Activated T-helper 2 cell treated with anti-CD3 and anti-CD28 coated beads, Interferon-gamma antibody, Interleukin-2, Interleukin-4, amounts not matched to agents 10 μg/mL and 5 μg/mL and 100 μg/mL, durations not matched to agents 14 hours and 24 hours and 36 hours (primary cell): ENCODE measurements around the gene C16orf92. TPM values are rescaled to one million over a fixed set of nuclear protein-coding genes. Genes with fewer than 3 reads are reported as not detected.

Experiments used
- DNase-seq: peaks from one replicate; pipeline ENCODE4 v3.0.0; 2021; ENCODE audit warnings: low spot score
- H3K27ac Mint-ChIP-seq: one replicate; pipeline ENCODE4 v1.8.0; 2021; ENCODE audit warnings: mixed read lengths
- H3K27me3 Mint-ChIP-seq: one replicate; pipeline ENCODE4 v1.8.0; 2021; ENCODE audit warnings: low read depth, mixed read lengths
- H3K36me3 Mint-ChIP-seq: one replicate; pipeline ENCODE4 v1.8.0; 2021; ENCODE audit warnings: low read depth, mixed read lengths
- H3K4me1 Mint-ChIP-seq: one replicate; pipeline ENCODE4 v1.8.0; 2021; ENCODE audit warnings: low read depth, mixed read lengths
- H3K4me3 Mint-ChIP-seq: one replicate; pipeline ENCODE4 v1.8.0; 2021; ENCODE audit warnings: low read depth, mild to moderate bottlenecking, moderate library complexity, mixed read lengths
- H3K9me3 Mint-ChIP-seq: one replicate; pipeline ENCODE4 v1.8.0; 2021; ENCODE audit warnings: mixed read lengths
- intact Hi-C: fragments of 100-400 bp; cut with micrococcal nuclease; formaldehyde crosslinking; loops from one replicate; pipeline ENCODE4 v1.15.1; 2023
- total RNA-seq: library from RNA; stranded (reverse); gene quantifications from 2 replicates; pipeline ENCODE4 v1.2.3, GENCODE V29; 2022

C16orf92 gene
- total RNA-seq, 1 donor from 2014 or later = not detected

DNA sequence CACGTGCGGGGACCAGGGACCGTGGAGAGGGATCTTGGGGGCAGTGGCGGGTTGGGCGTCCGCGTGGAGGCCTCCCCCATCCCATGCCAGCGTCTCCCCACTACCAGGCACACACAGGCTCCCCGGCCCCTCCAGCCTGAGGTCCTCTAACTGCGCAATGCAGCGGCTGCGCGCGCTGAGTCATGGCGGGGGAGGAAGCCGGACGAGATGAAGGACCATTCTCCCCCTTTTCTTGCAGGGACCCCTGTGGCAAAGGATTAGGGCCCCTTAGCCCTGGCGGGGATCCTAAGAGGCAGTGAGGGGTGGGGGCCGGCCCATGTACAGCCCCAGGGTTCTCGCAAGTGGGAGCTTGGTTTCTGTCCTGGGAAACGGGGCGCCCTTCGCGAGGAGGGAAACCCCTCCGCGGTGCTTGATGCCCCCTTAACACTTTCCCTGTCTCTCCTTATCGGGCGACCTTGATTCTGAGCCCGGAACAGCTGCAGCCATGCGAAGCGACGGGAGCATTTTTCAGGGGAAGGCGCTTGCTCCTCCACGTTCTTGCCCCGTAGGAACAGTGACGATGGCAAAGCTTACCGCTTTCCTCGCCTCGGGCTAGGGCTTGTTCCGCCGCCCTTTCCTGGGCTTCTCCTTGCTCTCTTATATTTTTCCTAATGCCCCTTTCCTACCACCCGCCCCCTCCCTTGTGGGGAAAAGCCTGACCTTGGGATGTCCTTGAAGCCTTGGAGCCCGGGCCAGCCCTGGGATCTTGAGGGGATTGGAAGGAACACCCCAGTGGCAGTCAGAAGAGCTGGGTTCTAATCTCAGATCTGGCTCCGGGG, 43.2 kb downstream of the C16orf92 start:
- H3K27ac Mint-ChIP-seq = peak overlapping the region; percentile 99
- no peak for DNase-seq
- H3K36me3 Mint-ChIP-seq = peaks cover 68% of the 10 kb centered on the region

DNA sequence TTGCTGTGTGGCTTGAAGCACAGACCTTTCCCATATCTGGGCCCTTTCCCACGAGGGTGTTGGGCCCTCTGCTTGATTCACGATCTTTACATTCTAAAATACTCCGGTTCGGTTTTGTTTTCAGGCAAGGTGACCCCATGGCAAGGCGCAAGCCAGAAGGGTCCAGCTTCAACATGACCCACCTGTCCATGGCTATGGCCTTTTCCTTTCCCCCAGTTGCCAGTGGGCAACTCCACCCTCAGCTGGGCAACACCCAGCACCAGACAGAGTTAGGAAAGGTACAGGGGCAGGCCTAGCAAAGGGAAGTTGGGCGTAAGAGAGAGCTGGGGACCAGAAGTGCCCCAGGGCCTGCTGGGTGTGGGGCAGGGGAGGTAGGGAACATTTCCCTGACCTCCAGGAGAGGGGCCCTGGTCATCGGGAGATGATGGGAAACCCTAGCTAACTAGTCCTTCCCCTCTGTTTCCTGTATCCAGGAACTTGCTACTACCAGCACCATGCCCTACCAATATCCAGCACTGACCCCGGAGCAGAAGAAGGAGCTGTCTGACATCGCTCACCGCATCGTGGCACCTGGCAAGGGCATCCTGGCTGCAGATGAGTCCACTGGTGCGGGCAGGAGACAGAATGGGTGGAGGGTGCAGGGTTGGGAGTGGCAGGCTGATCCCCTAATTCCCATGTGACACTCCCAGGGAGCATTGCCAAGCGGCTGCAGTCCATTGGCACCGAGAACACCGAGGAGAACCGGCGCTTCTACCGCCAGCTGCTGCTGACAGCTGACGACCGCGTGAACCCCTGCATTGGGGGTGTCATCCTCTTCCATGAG, 44.0 kb downstream of the C16orf92 start:
- H3K36me3 Mint-ChIP-seq = peaks cover 76% of the 10 kb centered on the region

More for the DNA sequence above, 43.2 kb downstream of the C16orf92 start:
- Mint-ChIP-seq H3K4me3 (peak overlapping the region; percentile 100), H3K27me3 (no peaks in the 10 kb centered on the region), H3K4me1 (peaks cover 33% of the 10 kb centered on the region), H3K9me3 (no peaks in the 10 kb centered on the region)
- intact Hi-C loops = loop anchor here (1.0 to 10.0 kb wide), 3 partner anchors 13 to 289 kb away; partner anchors contain the start of gene CD2BP2

DNA sequence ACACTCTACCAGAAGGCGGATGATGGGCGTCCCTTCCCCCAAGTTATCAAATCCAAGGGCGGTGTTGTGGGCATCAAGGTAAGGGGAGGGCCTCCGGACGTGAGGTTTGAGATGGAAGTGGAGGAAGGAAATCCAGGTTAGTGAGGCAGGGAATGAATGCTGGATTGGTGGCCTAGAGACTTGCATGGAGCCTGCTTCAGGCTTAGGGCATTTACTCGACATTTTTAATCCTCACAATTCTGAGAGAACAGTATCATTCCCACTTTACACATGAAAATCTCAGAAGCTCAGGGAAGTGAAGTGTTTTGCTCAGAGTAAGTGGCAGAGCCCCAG, 44.6 kb downstream of the C16orf92 start:
- Mint-ChIP-seq H3K36me3 (peaks cover 81% of the 10 kb centered on the region), H3K27me3 (no peaks in the 10 kb centered on the region), H3K9me3 (no peaks in the 10 kb centered on the region), H3K4me1 (peaks cover 33% of the 10 kb centered on the region), H3K27ac (peak overlapping the region; percentile 79), H3K4me3 (peak overlapping the region; percentile 100)
- intact Hi-C loops = loop anchor here (10.0 kb wide), 1 partner anchor 287 kb away; the partner anchor contains the start of gene CD2BP2
- DNase-seq = no peak

More for the DNA sequence above, 44.0 kb downstream of the C16orf92 start:
- peak overlapping the region; percentile 79 for H3K27ac Mint-ChIP-seq
- peak overlapping the region; percentile 100 for H3K4me3 Mint-ChIP-seq
- no peak for DNase-seq
- peaks cover 33% of the 10 kb centered on the region for H3K4me1 Mint-ChIP-seq
- intact Hi-C loops = loop anchor here (10.0 kb wide), 1 partner anchor 288 kb away; the partner anchor contains the start of gene CD2BP2
- H3K27me3 Mint-ChIP-seq = no peaks in the 10 kb centered on the region
- no peaks in the 10 kb centered on the region for H3K9me3 Mint-ChIP-seq

DNA sequence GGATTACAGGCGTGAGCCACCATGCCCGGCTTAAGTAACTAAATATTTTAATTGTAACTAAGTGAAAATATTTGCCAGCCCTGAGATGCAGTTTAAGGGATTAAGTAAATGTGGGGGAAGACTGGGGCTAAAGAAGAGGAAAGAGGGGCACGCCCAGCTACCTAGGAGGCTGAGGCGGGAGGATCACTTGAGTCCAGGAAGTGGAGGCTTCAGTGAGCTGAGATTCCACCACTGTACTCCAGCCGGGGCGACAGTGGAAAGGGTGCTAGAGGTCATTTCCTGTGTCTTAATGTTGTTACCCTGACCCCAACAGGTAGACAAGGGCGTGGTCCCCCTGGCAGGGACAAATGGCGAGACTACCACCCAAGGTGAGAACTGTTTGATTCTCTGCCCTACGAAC, 45.3 kb downstream of the C16orf92 start:
- Mint-ChIP-seq H3K4me1 (peaks cover 32% of the 10 kb centered on the region), H3K27ac (peak overlapping the region; percentile 74), H3K9me3 (no peaks in the 10 kb centered on the region), H3K4me3 (peak overlapping the region; percentile 70), H3K27me3 (no peaks in the 10 kb centered on the region), H3K36me3 (peaks cover 81% of the 10 kb centered on the region)
- intact Hi-C loops = loop anchor here (10.0 kb wide), 1 partner anchor 286 kb away; the partner anchor contains the start of gene CD2BP2
- DNase-seq = no peak

DNA sequence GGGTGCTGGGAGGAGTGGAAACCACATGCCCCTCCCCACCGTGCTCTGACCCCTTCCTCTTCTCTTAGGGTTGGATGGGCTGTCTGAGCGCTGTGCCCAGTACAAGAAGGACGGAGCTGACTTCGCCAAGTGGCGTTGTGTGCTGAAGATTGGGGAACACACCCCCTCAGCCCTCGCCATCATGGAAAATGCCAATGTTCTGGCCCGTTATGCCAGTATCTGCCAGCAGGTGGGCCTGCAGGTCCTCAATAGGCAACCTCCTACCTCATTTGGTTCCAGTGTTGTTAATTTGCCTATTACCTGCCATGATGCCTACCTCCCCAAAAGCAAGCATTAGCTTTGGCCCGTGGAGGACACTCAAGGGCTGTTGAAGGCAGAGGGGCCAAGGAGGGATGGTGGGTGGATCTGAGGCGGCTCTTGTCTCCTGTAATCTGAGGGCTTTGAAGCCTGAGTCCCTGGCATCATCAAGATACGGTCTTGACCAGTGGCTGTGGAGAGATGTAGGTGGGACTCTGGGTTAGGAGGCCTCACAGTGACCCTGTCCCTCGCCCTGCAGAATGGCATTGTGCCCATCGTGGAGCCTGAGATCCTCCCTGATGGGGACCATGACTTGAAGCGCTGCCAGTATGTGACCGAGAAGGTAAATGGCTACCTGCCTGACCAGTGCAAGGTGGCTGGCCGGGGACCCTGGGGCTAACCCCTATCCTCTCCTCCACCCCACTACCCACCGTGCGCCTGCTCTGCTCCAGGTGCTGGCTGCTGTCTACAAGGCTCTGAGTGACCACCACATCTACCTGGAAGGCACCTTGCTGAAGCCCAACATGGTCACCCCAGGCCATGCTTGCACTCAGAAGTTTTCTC, 46.0 kb downstream of the C16orf92 start:
- H3K36me3 Mint-ChIP-seq = peaks cover 85% of the 10 kb centered on the region
- H3K9me3 Mint-ChIP-seq = no peaks in the 10 kb centered on the region
- peaks cover 28% of the 10 kb centered on the region for H3K4me1 Mint-ChIP-seq
- H3K4me3 Mint-ChIP-seq = peak overlapping the region; percentile 70
- H3K27me3 Mint-ChIP-seq = no peaks in the 10 kb centered on the region
- peak overlapping the region; percentile 74 for H3K27ac Mint-ChIP-seq
- DNase-seq = peak; percentile 54
- intact Hi-C loops = loop anchor here (10.0 kb wide), 1 partner anchor 286 kb away; the partner anchor contains the start of gene CD2BP2

DNA sequence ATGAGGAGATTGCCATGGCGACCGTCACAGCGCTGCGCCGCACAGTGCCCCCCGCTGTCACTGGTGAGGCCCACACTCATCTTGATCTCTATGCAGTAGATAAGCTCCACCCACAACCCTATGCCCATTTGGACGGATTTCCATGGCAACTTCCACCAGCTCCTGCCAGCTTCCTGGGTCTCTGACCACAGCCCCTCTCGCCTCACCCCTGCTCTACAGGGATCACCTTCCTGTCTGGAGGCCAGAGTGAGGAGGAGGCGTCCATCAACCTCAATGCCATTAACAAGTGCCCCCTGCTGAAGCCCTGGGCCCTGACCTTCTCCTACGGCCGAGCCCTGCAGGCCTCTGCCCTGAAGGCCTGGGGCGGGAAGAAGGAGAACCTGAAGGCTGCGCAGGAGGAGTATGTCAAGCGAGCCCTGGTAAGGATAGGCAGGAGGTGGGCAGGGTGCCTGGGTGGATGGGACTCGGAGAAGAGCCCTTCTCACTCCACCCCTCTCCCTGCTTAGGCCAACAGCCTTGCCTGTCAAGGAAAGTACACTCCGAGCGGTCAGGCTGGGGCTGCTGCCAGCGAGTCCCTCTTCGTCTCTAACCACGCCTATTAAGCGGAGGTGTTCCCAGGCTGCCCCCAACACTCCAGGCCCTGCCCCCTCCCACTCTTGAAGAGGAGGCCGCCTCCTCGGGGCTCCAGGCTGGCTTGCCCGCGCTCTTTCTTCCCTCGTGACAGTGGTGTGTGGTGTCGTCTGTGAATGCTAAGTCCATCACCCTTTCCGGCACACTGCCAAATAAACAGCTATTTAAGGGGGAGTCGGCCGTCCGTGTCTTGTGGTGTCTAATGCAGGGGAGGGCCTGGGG, 46.8 kb downstream of the C16orf92 start:
- intact Hi-C loops = loop anchor here (10.0 kb wide), 1 partner anchor 285 kb away; the partner anchor contains the start of gene CD2BP2
- DNase-seq = no peak
- Mint-ChIP-seq H3K27ac (peak overlapping the region; percentile 42), H3K4me1 (peaks cover 31% of the 10 kb centered on the region), H3K4me3 (peak overlapping the region; percentile 37), H3K36me3 (peaks cover 78% of the 10 kb centered on the region), H3K27me3 (no peaks in the 10 kb centered on the region), H3K9me3 (no peaks in the 10 kb centered on the region)

DNA sequence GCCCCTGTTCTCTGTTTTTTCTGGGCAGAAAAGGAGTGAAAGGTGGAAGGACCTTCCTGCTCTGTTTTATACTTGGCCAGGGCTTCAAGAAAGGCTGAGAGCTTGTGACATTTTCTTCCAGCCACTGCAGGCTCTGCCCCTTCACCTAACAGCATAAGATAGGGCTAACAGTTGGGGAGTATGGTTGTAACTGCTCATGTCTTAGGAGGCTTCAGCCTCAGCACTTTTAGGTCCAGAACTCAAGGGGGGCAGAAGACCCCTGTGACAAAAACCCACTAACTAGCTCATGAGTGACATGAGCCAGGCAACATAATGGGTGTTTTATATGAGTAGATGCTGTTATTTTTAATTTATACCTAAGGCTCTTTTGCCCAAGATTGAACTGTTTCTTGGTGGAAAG, 47.5 kb downstream of the C16orf92 start:
- H3K9me3 Mint-ChIP-seq = no peaks in the 10 kb centered on the region
- peaks cover 32% of the 10 kb centered on the region for H3K4me1 Mint-ChIP-seq
- no peaks in the 10 kb centered on the region for H3K27me3 Mint-ChIP-seq
- DNase-seq = no peak
- intact Hi-C loops = no loop called here
- H3K4me3 Mint-ChIP-seq = peak overlapping the region; percentile 21
- H3K36me3 Mint-ChIP-seq = peaks cover 72% of the 10 kb centered on the region
- peak overlapping the region; percentile 42 for H3K27ac Mint-ChIP-seq

Other genes starting within 250 kb of the C16orf92 start
- gene ZG16, start 244.9 kb upstream of the C16orf92 start, total RNA-seq = not detected in 2 replicates
- 132 and 136 TPM in 2 replicates for gene KIF22, start 232.4 kb upstream of the C16orf92 start, total RNA-seq
- 387 and 388 TPM in 2 replicates for gene MAZ, start 216.7 kb upstream of the C16orf92 start, total RNA-seq
- 1.8 and 2.0 TPM in 2 replicates for gene PRRT2, start 211.0 kb upstream of the C16orf92 start, total RNA-seq
- 27.6 and 29.5 TPM in 2 replicates for gene PAGR1, start 207.0 kb upstream of the C16orf92 start, total RNA-seq
- gene MVP, start 202.7 kb upstream of the C16orf92 start, total RNA-seq = 130 and 135 TPM in 2 replicates
- 64.2 and 66.6 TPM in 2 replicates for gene CDIPT, start 160.0 kb upstream of the C16orf92 start, total RNA-seq
- gene SEZ6L2, start 123.6 kb upstream of the C16orf92 start, total RNA-seq = 0.11 and 0.55 TPM in 2 replicates
- 2.1 and 2.2 TPM in 2 replicates for gene ASPHD1, start 122.7 kb upstream of the C16orf92 start, total RNA-seq
- gene KCTD13, start 97.0 kb upstream of the C16orf92 start, total RNA-seq = 39.7 and 47.5 TPM in 2 replicates
- 52.1 and 59.0 TPM in 2 replicates for gene TMEM219, start 61.1 kb upstream of the C16orf92 start, total RNA-seq
- 36.0 and 36.5 TPM in 2 replicates for gene TAOK2, start 49.3 kb upstream of the C16orf92 start, total RNA-seq
- 40.3 and 40.7 TPM in 2 replicates for gene HIRIP3, start 27.6 kb upstream of the C16orf92 start, total RNA-seq
- 112 and 119 TPM in 2 replicates for gene INO80E, start 27.0 kb upstream of the C16orf92 start, total RNA-seq
- 0.87 and 1.2 TPM in 2 replicates for gene DOC2A, start 12.2 kb upstream of the C16orf92 start, total RNA-seq
- gene TLCD3B, start 8.1 kb downstream of the C16orf92 start, total RNA-seq = 2.3 and 2.6 TPM in 2 replicates
- gene ALDOA, start 42.6 kb downstream of the C16orf92 start, total RNA-seq = 2,017 and 2,037 TPM in 2 replicates
- 143 and 144 TPM in 2 replicates for gene PPP4C, start 52.8 kb downstream of the C16orf92 start, total RNA-seq
- gene TBX6, start 68.7 kb downstream of the C16orf92 start, total RNA-seq = 2.7 and 2.9 TPM in 2 replicates
- 14.0 and 14.2 TPM in 2 replicates for gene YPEL3, start 73.0 kb downstream of the C16orf92 start, total RNA-seq
- 6.4 and 7.7 TPM in 2 replicates for gene GDPD3, start 90.3 kb downstream of the C16orf92 start, total RNA-seq
- 61.9 and 63.9 TPM in 2 replicates for gene MAPK3, start 100.0 kb downstream of the C16orf92 start, total RNA-seq
- gene CORO1A, start 160.4 kb downstream of the C16orf92 start, total RNA-seq = 843 and 845 TPM in 2 replicates
- gene BOLA2B, start 170.5 kb downstream of the C16orf92 start, total RNA-seq = 225 and 245 TPM in 2 replicates
- 58.4 and 65.3 TPM in 2 replicates for gene SLX1A, start 170.7 kb downstream of the C16orf92 start, total RNA-seq
- 13.6 and 19.1 TPM in 2 replicates for gene SULT1A3, start 176.1 kb downstream of the C16orf92 start, total RNA-seq
- gene NPIPB13, start 225.3 kb downstream of the C16orf92 start, total RNA-seq = 14.9 and 16.8 TPM in 2 replicates